ENCODE results near the gene CDAN1.

The CDAN1 gene

DNA sequence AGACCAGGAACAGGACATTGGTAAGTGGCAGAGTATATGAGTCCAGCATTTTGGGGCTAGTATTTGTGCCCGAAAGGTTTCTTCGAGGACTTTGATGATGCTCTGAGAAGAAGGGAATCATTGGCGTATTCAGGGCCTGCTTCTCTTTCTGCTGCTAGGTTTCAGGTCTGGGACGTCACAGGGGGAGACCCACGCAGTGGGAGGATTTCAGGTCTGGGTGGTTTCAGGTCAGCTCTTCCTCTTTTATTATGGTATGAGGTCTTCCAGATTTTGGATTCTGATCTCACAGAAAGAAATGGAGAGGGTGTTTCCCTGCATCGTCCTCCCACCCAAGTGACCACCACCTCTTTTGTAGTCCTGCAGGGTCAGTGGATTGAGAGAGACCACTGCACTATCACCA, 62.5 kb downstream of the CDAN1 start:
- H3K4me3 ChIP-seq (ENCODE audit: low read depth, low read length) = no peak overlapping the region
- no peak for TF ChIP-seq CTCF (IDR thresholded peaks at IDR 0.05; ENCODE audit: borderline replicate concordance, insufficient read depth, low read depth, low read length)

All from GM12875 (cell line).